C4-2B (cell line): ENCODE measurements around the gene FHIT.

Experiments used
- ZFX ChIP-seq: fragments of 450-650 bp; IDR thresholded peaks from 2 replicates; pipeline ENCODE4 v1.6.1; 2017
- TF ChIP-seq, protein P1 (sequence below): fragments of 450-650 bp; conservative IDR thresholded peaks from 2 replicates; pipeline ENCODE4 v1.5.1; 2017; ENCODE audit warnings: mild to moderate bottlenecking

DNA sequence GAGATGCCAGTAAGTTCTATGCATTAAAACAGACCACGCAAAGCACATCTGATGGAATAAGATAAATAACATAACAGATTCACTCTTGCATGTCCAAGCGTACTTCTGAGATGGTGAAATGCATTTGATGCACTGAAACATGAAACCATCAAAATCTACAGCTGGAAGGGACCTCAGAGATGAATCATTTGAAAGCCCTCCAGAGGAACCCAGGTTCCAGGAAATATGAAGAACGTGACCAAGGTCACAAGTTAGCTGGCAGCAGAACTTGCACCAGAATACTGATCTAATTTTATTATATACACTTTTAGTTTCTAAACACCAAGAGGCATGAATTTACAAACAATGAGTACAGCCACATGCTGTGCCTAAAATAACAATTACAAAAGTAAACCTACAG, 957.1 kb downstream of the FHIT start:
- TF ChIP-seq, protein P1, sequence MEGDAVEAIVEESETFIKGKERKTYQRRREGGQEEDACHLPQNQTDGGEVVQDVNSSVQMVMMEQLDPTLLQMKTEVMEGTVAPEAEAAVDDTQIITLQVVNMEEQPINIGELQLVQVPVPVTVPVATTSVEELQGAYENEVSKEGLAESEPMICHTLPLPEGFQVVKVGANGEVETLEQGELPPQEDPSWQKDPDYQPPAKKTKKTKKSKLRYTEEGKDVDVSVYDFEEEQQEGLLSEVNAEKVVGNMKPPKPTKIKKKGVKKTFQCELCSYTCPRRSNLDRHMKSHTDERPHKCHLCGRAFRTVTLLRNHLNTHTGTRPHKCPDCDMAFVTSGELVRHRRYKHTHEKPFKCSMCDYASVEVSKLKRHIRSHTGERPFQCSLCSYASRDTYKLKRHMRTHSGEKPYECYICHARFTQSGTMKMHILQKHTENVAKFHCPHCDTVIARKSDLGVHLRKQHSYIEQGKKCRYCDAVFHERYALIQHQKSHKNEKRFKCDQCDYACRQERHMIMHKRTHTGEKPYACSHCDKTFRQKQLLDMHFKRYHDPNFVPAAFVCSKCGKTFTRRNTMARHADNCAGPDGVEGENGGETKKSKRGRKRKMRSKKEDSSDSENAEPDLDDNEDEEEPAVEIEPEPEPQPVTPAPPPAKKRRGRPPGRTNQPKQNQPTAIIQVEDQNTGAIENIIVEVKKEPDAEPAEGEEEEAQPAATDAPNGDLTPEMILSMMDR, result no peak
- TF ChIP-seq ZFX, result no peak
